Measurements from ENCODE around the gene INAFM2. TPM values are rescaled to one million over a fixed set of nuclear protein-coding genes. Genes with fewer than 3 reads are reported as not detected.

Gene INAFM2
- total RNA-seq, 1 experiment from 2014 or later, result 8.8 TPM

DNA sequence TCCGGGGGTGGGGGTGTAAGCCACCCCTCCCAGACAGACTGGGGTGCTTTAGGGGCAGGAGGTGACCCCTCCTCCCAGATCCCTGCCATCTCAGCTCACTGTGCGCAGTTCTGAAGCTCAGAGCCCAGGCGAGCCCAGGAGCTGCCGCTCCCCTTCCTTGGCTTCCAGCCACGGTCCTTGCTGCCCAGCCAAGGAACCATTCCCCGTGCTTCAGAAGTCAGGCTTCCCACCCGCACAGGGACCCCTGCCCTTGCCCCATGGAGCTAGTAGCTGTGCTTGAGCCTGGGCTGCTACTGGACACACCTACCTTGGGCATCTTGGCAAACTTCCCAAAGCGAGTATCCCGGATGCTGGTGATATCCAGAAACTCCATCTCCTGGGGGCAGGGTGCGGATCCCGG, 20.5 kb upstream of the INAFM2 start:
- H3K9me2 ChIP-seq (ENCODE audit: insufficient read depth), result no peaks in the 10 kb centered on the region
- no peaks in the 10 kb centered on the region for H3K9me3 ChIP-seq (ENCODE audit: control insufficient read depth in 1 of 2, insufficient read depth in 1 of 2, low read depth in 1 of 2, low read length in 2 of 2)
- H3K4me3 ChIP-seq (replicated peaks in 1 of 2; ENCODE audit: low read depth in 1 of 2, low read length in 2 of 2), result no peak overlapping the region
- no peaks in the 10 kb centered on the region for H4K20me1 ChIP-seq (ENCODE audit: insufficient read depth)
- intact Hi-C loops (cut with micrococcal nuclease), result no loop called here
- ATAC-seq, result no peak
- no peaks in the 10 kb centered on the region for H3K79me2 ChIP-seq (ENCODE audit: insufficient read depth, low read length)
- peaks cover 1 to 6% of the 10 kb centered on the region in 2 experiments; a peak in 1 of 4 replicates for H3K4me1 ChIP-seq (ENCODE audit: control insufficient read depth in 1 of 2, insufficient read depth in 2 of 2, low read length in 2 of 2)
- H3K27me3 ChIP-seq (ENCODE audit: insufficient read depth, low read length), result no peaks in the 10 kb centered on the region
- TF ChIP-seq POLR2AphosphoS5 (IDR thresholded peaks at IDR 0.05; ENCODE audit: low read depth, low read length) (no peak), TCF7L2 (IDR thresholded peaks at IDR 0.05; ENCODE audit: borderline replicate concordance, extremely low read depth, insufficient read depth, insufficient read length) (no peak), POLR2A (IDR thresholded peaks at IDR 0.05; ENCODE audit: borderline replicate concordance, extremely low read depth, insufficient read depth, insufficient read length) (no peak), YY1 (IDR thresholded peaks at IDR 0.05; ENCODE audit: extremely low read depth, insufficient replicate concordance, low read depth, low read length) (no peak), FOSL1 (IDR thresholded peaks at IDR 0.05; ENCODE audit: low read depth) (no peak), ELF1 (IDR thresholded peaks at IDR 0.05; ENCODE audit: borderline replicate concordance, low read depth) (no peak), JUND (IDR thresholded peaks at IDR 0.05) (no peak), ZNF274 (IDR thresholded peaks at IDR 0.05; ENCODE audit: low read depth, low read length) (no peak), EGR1 (IDR thresholded peaks at IDR 0.05; ENCODE audit: low read depth) (no peak)
- TF ChIP-seq, protein P1, sequence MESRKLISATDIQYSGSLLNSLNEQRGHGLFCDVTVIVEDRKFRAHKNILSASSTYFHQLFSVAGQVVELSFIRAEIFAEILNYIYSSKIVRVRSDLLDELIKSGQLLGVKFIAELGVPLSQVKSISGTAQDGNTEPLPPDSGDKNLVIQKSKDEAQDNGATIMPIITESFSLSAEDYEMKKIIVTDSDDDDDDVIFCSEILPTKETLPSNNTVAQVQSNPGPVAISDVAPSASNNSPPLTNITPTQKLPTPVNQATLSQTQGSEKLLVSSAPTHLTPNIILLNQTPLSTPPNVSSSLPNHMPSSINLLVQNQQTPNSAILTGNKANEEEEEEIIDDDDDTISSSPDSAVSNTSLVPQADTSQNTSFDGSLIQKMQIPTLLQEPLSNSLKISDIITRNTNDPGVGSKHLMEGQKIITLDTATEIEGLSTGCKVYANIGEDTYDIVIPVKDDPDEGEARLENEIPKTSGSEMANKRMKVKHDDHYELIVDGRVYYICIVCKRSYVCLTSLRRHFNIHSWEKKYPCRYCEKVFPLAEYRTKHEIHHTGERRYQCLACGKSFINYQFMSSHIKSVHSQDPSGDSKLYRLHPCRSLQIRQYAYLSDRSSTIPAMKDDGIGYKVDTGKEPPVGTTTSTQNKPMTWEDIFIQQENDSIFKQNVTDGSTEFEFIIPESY (IDR thresholded peaks at IDR 0.05; ENCODE audit: extremely low read depth, insufficient replicate concordance, low read length), result no peak
- TF ChIP-seq, protein P2, sequence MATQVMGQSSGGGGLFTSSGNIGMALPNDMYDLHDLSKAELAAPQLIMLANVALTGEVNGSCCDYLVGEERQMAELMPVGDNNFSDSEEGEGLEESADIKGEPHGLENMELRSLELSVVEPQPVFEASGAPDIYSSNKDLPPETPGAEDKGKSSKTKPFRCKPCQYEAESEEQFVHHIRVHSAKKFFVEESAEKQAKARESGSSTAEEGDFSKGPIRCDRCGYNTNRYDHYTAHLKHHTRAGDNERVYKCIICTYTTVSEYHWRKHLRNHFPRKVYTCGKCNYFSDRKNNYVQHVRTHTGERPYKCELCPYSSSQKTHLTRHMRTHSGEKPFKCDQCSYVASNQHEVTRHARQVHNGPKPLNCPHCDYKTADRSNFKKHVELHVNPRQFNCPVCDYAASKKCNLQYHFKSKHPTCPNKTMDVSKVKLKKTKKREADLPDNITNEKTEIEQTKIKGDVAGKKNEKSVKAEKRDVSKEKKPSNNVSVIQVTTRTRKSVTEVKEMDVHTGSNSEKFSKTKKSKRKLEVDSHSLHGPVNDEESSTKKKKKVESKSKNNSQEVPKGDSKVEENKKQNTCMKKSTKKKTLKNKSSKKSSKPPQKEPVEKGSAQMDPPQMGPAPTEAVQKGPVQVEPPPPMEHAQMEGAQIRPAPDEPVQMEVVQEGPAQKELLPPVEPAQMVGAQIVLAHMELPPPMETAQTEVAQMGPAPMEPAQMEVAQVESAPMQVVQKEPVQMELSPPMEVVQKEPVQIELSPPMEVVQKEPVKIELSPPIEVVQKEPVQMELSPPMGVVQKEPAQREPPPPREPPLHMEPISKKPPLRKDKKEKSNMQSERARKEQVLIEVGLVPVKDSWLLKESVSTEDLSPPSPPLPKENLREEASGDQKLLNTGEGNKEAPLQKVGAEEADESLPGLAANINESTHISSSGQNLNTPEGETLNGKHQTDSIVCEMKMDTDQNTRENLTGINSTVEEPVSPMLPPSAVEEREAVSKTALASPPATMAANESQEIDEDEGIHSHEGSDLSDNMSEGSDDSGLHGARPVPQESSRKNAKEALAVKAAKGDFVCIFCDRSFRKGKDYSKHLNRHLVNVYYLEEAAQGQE (IDR thresholded peaks at IDR 0.05; ENCODE audit: low read depth), result no peak
- TF ChIP-seq, protein P3, sequence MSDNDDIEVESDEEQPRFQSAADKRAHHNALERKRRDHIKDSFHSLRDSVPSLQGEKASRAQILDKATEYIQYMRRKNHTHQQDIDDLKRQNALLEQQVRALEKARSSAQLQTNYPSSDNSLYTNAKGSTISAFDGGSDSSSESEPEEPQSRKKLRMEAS (IDR thresholded peaks at IDR 0.05), result no peak
- no peak for DNase-seq (ENCODE audit: low read depth, low spot score)
- H3K36me3 ChIP-seq (ENCODE audit: control insufficient read depth in 1 of 2, insufficient read depth in 2 of 2, low read length in 2 of 2), result no peaks in the 10 kb centered on the region
- POLR2A ChIA-PET, result no interaction called here
- no peak overlapping the region for H3K4me2 ChIP-seq (ENCODE audit: low read length)
- H3K9ac ChIP-seq (ENCODE audit: low read length), result no peak overlapping the region
- BruUV-seq (replicated peaks), result no TSS peak
- no peak overlapping the region for H3K27ac ChIP-seq (ENCODE audit: low read depth, low read length)
- H2AFZ ChIP-seq (ENCODE audit: low read depth, low read length, poor library complexity, severe bottlenecking), result no peak overlapping the region
- RAD21 ChIA-PET (ENCODE audit: low non-redundant PET in 1 of 2, low total read pairs in 2 of 2, uncharacterized antibody in 2 of 2, unreplicated experiment in 2 of 2), result no interaction called here
- CTCF ChIA-PET, result no interaction called here

Data from HCT116 (cell line).